GM19240 (cell line): Measurements from ENCODE around the gene LHFPL2.
A peak's percentile ranks its signal among the peaks of the same experiment; 100 is the strongest.
"Not testable (repeated sequence)": the region's sequence is repeated elsewhere in the genome, so short reads cannot be mapped to it uniquely, and the experiment has no call there.

Experiments
- DNase-seq: peaks from one replicate; pipeline ENCODE4 v3.0.0; 2011; ENCODE audit warnings: low spot score; ENCODE audit not compliant: insufficient read length

The LHFPL2 gene

DNA sequence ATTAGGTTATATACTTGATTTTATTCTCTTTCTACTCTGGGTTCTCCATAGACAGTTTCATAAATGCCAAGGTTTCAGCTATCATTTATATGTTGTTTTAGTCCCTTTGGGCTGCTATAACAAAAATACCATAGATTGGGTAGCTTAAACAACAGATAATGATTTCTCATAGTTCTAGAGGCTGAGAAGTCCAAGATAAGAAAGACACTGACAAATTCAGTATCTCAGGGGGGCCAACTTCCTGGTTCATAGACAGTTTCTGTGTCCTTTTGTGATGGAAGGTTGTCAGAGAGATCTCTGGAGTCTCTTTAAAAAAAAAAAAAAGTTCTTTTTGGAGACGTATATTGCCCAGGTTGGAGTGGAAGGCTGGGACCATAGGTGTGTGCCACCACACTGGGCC is 174.8 kb downstream of the LHFPL2 start:
- no peak for DNase-seq

DNA sequence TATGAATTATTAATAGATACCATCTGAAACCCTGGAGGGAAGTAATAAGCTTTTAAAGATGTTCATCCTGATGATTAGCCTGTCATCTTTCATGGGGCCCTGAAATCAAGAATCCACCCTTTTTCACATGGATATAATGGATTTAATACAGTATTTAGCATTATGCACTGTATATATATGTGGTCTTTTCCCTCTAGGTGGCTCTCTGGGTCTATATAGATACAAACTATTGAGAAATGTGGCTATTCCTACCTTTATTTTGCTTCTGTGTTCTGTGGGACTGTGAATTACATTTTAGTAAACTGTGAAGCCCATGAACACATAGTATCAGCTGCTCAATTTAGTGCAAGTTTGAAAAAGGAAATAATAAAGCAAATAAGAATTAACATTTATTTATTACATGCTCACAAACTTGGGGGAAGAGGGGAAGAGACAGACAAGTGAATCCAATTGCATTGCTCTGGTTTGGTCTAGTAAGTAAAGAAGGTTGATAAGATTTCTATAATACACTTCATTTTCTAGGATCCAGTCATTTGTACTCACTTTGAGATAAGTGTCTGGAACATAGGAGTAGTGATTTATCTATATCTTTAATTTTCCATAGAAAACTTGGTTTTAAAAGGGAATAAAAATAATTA is 176.0 kb downstream of the LHFPL2 start:
- DNase-seq, result no peak

DNA sequence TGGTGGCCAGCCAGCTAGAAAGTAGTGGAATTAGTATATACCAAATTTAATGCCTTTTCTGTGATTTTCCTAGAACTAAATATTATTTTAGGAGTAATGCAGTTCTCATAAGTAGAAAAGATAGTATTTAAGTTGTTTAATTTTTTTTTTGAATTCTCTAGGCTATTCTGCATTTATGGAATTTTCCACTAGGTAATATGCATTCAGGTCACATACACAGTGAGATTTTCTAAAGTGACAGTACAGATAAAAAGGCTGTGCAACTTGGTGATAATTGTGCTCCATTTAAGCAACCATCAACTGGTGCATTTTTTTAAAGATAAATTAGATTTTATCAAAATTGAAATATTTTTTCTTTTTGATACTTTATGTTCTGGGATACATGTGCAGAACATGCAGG is 176.7 kb downstream of the LHFPL2 start:
- DNase-seq, result no peak

GRCh38 chr5:78467752-78468357 is 180.7 kb downstream of the LHFPL2 start:
- peak; percentile 13 for DNase-seq

GRCh38 chr5:78467140-78467539 is 181.4 kb downstream of the LHFPL2 start:
- no peak for DNase-seq

GRCh38 chr5:78458843-78459242 is 189.7 kb downstream of the LHFPL2 start:
- no peak for DNase-seq

- not testable (repeated sequence) for DNase-seq
Measured at GRCh38 chr5:78457507-78457906, 191.1 kb downstream of the LHFPL2 start.

GRCh38 chr5:78449103-78449502 is 199.5 kb downstream of the LHFPL2 start:
- DNase-seq, result no peak

DNA sequence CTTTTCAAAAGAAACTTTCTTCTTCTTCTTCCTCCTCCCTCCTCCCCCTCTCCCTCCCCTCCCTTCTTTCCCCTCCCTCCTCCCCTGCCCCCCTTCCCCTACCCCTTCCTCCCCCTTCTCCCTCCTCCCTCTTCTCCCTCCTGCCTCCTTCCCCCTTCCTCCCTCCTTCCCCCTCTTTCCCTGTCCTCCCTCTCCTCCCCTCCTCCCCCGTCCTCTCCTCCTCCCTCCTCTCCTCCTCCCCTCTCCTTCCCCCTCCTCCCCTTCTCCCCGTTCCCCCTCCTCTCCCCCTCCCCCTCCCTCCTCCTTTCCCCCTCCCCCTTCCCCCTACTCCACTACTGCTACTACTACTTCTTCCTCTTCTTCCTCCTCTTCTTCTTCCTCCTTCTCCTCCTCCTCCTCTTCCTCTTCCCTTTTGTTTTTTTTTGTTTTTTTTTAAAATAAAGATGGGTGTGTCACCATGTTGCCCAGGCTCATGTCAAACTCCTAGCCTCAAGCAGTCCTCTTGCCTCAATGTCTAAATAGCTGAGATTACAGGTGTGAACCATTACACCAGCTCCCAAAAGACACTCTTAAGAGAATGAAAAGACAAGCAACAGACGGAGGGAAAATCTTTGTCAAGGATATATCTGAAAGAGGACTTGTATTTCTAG is 200.7 kb downstream of the LHFPL2 start:
- no peak for DNase-seq
